ENCODE results near the gene PLXNC1.

Gene PLXNC1

GRCh38 chr12:94146166-94146936 is 2.0 kb upstream of the PLXNC1 start:
- no peak overlapping the region for H3K27ac ChIP-seq (replicated peaks)
- H3K27me3 ChIP-seq (ENCODE audit: insufficient read depth, poor library complexity, severe bottlenecking): peaks cover 7% of the 10 kb centered on the region
- TF ChIP-seq GABPA (IDR thresholded peaks at IDR 0.05; ENCODE audit: low read depth) (no peak), POLR2AphosphoS5 (IDR thresholded peaks at IDR 0.05; ENCODE audit: low read depth) (no peak), CTCF (IDR thresholded peaks at IDR 0.05; ENCODE audit: insufficient read depth, low read length) (no peak), REST (IDR thresholded peaks at IDR 0.05; ENCODE audit: insufficient replicate concordance, low read depth) (no peak), SPI1 (IDR thresholded peaks at IDR 0.05; ENCODE audit: borderline replicate concordance, low read depth) (no peak)
- no peak for DNase-seq (ENCODE audit: low read depth in 1 of 2, low spot score in 1 of 2)
- H3K4me3 ChIP-seq (replicated peaks; ENCODE audit: insufficient read depth, low read length): no peak overlapping the region

GRCh38 chr12:94147387-94147990 is 888 bp upstream of the PLXNC1 start:
- DNase-seq (ENCODE audit: low read depth in 1 of 2, low spot score in 1 of 2): no peak
- H3K4me3 ChIP-seq (replicated peaks; ENCODE audit: insufficient read depth, low read length): peak overlapping the region; percentile 59

More at GRCh38 chr12:94147387-94147990, 888 bp upstream of the PLXNC1 start:
- peaks cover 7% of the 10 kb centered on the region for H3K27me3 ChIP-seq (ENCODE audit: insufficient read depth, poor library complexity, severe bottlenecking)
- no peak for TF ChIP-seq POLR2AphosphoS5 (IDR thresholded peaks at IDR 0.05; ENCODE audit: low read depth)
- no peak for TF ChIP-seq GABPA (IDR thresholded peaks at IDR 0.05; ENCODE audit: low read depth)
- TF ChIP-seq CTCF (IDR thresholded peaks at IDR 0.05; ENCODE audit: insufficient read depth, low read length): no peak
- TF ChIP-seq REST (IDR thresholded peaks at IDR 0.05; ENCODE audit: insufficient replicate concordance, low read depth): no peak
- no peak for TF ChIP-seq SPI1 (IDR thresholded peaks at IDR 0.05; ENCODE audit: borderline replicate concordance, low read depth)
- no peak overlapping the region for H3K27ac ChIP-seq (replicated peaks)

All from HL-60 (cell line).